Peyer's patch (tissue), 4 donors: ENCODE data around the gene LRP1-AS. TPM values are rescaled to one million over a fixed set of nuclear protein-coding genes. Genes with fewer than 3 reads are reported as not detected.

ENCODE experiments used
- DNase-seq, 3 donors: peaks; one replicate each; pipeline ENCODE4 v3.0.0-alpha.2; 2017 to 2019
- H3K27ac ChIP-seq, 4 donors: fragments of 200-600 bp; sonication (generic); one replicate each; pipeline ENCODE4 v1.5.1; 2016 to 2019
- H3K27me3 ChIP-seq, 2 donors: fragments of 200-600 bp; sonication (generic); one replicate each; pipeline ENCODE4 v1.5.1; 2019
- H3K36me3 ChIP-seq, 3 donors: fragments of 200-600 bp; sonication (generic); one replicate each; pipeline ENCODE4 v1.5.1; 2016 to 2019
- H3K4me1 ChIP-seq, 4 donors: fragments of 200-600 bp; sonication (generic); one replicate each; pipeline ENCODE4 v1.5.1; 2016 to 2019
- H3K4me3 ChIP-seq, 4 donors: fragments of 200-600 bp; sonication (generic); 1 replicate in 3 of 4; 2 replicates in 1 of 4; pipeline ENCODE4 v1.5.1; 2016 to 2019; ENCODE audit warnings: mild to moderate bottlenecking in 1 of 4
- H3K9me3 ChIP-seq, 4 donors: fragments of 200-600 bp; sonication (generic); one replicate each; pipeline ENCODE4 v1.5.1; 2016 to 2019; ENCODE audit warnings: mild to moderate bottlenecking in 1 of 4
- POLR2A ChIP-seq, 2 donors: fragments of 450-650 bp; IDR thresholded peaks; one replicate each; pipeline ENCODE4 v1.5.1; 2017; ENCODE audit warnings: antibody characterized with exemption in 2 of 2, mild to moderate bottlenecking in 2 of 2, moderate library complexity in 2 of 2
- total RNA-seq, 4 donors: library from RNA; depleted of rRNA; stranded (reverse); fragments of >200 nt; gene quantifications; one replicate each; pipeline ENCODE4 v1.1.0, GENCODE V29; 2016
- TF ChIP-seq, protein P1 (sequence below), 6 experiments: fragments of 450-650 bp in 4 of 6; fragments of 200-600 bp in 2 of 6; sonication (generic) in 1 of 6; IDR thresholded peaks; one replicate each; pipeline ENCODE4 v1.5.1; 2017 to 2019; ENCODE audit warnings: antibody characterized with exemption in 6 of 6, mild to moderate bottlenecking in 3 of 6, moderate library complexity in 1 of 6

The LRP1-AS gene
- total RNA-seq, 4 donors from 2014 or later, result not detected

DNA sequence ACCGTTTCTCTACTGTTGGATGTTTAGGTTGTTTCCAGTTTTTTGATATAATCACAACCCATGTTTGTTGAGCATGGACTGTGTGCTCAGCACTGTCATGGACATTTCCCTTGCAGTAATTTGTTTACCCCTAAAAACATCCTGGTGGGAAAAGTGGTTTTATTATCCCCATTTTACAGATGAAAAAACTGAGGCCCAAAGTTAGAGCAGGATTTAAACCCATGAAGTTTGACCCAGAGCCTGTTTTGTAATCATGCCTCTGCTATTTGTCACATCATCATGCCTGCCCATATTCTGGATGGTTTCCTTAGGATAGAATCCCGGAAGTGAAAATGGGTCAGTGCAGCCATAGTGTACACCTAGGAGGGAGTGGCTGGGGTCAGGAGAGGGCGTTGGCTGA is 17.0 kb upstream of the LRP1-AS start:
- Histone ChIP-seq H3K4me1 (no peaks in the 10 kb centered on the region), H3K27me3 (no peaks in the 10 kb centered on the region), H3K9me3 (no peaks in the 10 kb centered on the region), H3K36me3 (peaks cover 0 to 90% (median 0%) of the 10 kb centered on the region in 3 donors), H3K4me3 (no peak overlapping the region), H3K27ac (no peak overlapping the region)
- no peak for DNase-seq
- TF ChIP-seq, protein P1, sequence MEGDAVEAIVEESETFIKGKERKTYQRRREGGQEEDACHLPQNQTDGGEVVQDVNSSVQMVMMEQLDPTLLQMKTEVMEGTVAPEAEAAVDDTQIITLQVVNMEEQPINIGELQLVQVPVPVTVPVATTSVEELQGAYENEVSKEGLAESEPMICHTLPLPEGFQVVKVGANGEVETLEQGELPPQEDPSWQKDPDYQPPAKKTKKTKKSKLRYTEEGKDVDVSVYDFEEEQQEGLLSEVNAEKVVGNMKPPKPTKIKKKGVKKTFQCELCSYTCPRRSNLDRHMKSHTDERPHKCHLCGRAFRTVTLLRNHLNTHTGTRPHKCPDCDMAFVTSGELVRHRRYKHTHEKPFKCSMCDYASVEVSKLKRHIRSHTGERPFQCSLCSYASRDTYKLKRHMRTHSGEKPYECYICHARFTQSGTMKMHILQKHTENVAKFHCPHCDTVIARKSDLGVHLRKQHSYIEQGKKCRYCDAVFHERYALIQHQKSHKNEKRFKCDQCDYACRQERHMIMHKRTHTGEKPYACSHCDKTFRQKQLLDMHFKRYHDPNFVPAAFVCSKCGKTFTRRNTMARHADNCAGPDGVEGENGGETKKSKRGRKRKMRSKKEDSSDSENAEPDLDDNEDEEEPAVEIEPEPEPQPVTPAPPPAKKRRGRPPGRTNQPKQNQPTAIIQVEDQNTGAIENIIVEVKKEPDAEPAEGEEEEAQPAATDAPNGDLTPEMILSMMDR (IDR thresholded peaks at IDR 0.05), result no peak
- no peak for TF ChIP-seq POLR2A (IDR thresholded peaks at IDR 0.05)

DNA sequence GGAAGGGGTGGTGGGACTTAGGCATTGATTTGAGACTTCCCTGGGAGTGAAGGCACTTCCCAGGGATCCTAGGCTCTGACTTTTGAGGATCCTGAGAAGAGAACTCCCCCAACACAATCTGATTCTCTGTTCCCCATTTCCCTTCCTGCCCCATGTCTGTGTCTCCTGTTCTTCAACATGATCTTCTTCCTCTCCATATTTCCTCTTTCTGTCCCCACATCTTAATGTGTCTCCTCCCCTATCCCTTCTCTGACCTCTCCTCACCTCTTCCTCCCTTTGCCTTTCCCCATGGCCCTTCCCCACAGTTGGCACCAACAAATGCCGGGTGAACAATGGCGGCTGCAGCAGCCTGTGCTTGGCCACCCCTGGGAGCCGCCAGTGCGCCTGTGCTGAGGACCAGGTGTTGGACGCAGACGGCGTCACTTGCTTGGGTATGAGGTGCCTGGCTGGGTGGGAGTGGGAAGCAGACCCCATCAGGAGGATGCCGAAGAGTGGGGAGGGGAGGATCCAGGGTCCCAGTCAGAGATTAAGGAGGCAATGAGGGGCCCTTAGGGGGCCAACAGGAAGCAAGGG is 15.2 kb upstream of the LRP1-AS start:
- H3K36me3 ChIP-seq, result peaks cover 0 to 89% (median 0%) of the 10 kb centered on the region in 3 donors
- no peaks in the 10 kb centered on the region for H3K9me3 ChIP-seq
- H3K4me3 ChIP-seq, result no peak overlapping the region
- TF ChIP-seq, protein P1 (IDR thresholded peaks at IDR 0.05), result no peak
- no peak for TF ChIP-seq POLR2A (IDR thresholded peaks at IDR 0.05)
- no peak for DNase-seq
- H3K27me3 ChIP-seq, result no peaks in the 10 kb centered on the region
- no peak overlapping the region for H3K27ac ChIP-seq
- no peaks in the 10 kb centered on the region for H3K4me1 ChIP-seq

DNA sequence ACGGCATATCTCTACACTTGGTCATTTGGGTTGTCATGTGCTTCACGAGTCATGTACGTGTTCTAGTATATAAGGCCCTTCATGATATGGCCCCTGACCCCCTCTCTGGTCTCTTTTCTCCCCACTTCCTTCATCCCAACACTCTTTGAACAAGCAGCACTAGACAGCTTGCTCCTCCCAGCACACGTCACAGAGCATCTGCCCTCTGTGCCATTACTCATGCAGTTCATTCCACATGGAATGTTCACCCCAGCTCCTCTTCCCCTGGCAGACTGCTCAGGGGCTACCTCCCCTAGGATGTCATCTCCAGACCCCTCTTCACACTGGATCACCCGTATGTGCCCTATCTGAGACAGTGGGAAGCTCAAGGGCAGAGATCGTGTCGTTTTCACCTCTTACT is 14.1 kb upstream of the LRP1-AS start:
- DNase-seq, result no peak
- no peak for TF ChIP-seq POLR2A (IDR thresholded peaks at IDR 0.05)
- TF ChIP-seq, protein P1 (IDR thresholded peaks at IDR 0.05), result no peak
- Histone ChIP-seq H3K9me3 (no peaks in the 10 kb centered on the region), H3K4me3 (no peak overlapping the region), H3K27ac (no peak overlapping the region), H3K27me3 (no peaks in the 10 kb centered on the region), H3K4me1 (no peaks in the 10 kb centered on the region), H3K36me3 (peaks cover 0 to 89% (median 0%) of the 10 kb centered on the region in 3 donors)

DNA sequence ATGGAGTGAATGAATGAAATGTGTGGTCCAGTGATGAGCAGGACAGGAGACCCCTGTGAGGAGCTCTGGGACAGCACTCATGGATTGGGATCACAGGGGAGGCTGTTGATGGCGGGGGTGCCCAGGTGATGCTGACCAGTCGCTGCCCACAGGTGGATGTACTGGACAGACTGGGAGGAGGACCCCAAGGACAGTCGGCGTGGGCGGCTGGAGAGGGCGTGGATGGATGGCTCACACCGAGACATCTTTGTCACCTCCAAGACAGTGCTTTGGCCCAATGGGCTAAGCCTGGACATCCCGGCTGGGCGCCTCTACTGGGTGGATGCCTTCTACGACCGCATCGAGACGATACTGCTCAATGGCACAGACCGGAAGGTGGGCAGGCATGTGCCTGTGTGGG is 13.3 kb upstream of the LRP1-AS start:
- Histone ChIP-seq H3K27ac (no peak overlapping the region), H3K9me3 (no peaks in the 10 kb centered on the region), H3K36me3 (peaks cover 0 to 89% (median 0%) of the 10 kb centered on the region in 3 donors), H3K27me3 (no peaks in the 10 kb centered on the region), H3K4me3 (no peak overlapping the region), H3K4me1 (no peaks in the 10 kb centered on the region)
- TF ChIP-seq, protein P1 (IDR thresholded peaks at IDR 0.05), result no peak
- no peak for TF ChIP-seq POLR2A (IDR thresholded peaks at IDR 0.05)
- no peak for DNase-seq

DNA sequence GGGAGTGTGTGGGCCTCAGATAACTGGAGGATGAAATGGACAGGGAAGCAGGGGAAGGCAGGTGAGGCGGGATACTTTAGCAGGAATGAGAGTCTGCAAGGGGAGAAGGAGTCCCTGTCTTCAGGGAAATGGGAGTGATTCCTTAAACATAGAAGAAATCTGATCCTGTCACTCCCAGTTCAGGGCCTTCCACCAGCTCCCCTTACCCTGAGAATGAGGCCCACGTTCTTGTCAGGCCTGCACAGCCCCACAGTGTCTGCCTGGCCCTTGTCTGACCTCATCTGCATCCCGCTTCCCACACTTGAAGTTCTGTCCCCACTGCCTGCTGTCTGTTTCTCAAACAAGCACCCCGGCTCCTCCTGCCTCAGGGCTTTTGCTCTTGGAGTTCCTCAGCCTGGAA is 12.6 kb upstream of the LRP1-AS start:
- Histone ChIP-seq H3K4me3 (no peak overlapping the region), H3K36me3 (peaks cover 0 to 93% (median 0%) of the 10 kb centered on the region in 3 donors), H3K27ac (no peak overlapping the region), H3K4me1 (no peaks in the 10 kb centered on the region), H3K27me3 (no peaks in the 10 kb centered on the region), H3K9me3 (no peaks in the 10 kb centered on the region)
- no peak for DNase-seq
- TF ChIP-seq, protein P1 (IDR thresholded peaks at IDR 0.05), result no peak
- no peak for TF ChIP-seq POLR2A (IDR thresholded peaks at IDR 0.05)

DNA sequence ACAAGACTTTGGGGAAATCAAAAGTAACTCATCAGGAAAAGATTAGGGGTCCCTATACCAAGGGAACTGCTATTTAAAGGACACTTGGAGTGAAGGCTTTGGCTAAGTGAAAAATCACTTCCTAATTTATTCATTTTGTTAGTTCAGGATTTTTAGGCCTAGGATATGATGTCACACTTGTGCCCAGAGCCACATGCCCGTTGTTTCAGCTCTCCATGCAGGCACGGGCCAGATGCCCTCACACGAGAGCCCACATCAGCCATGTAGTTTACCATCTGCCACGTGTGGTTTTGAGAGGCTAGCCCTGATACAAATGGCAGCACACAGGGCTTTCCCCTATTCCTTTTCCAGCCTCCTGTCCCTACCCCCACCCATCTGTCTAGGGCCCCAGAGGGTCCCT is 11.9 kb upstream of the LRP1-AS start:
- TF ChIP-seq POLR2A (IDR thresholded peaks at IDR 0.05), result no peak
- TF ChIP-seq, protein P1 (IDR thresholded peaks at IDR 0.05), result no peak
- Histone ChIP-seq H3K36me3 (peaks cover 0 to 97% (median 0%) of the 10 kb centered on the region in 3 donors), H3K4me3 (no peak overlapping the region), H3K27ac (no peak overlapping the region), H3K9me3 (no peaks in the 10 kb centered on the region), H3K27me3 (no peaks in the 10 kb centered on the region), H3K4me1 (no peaks in the 10 kb centered on the region)
- no peak for DNase-seq
